Body of pancreas (tissue), 4 donors: Measurements from ENCODE around the gene KIF5A. TPM values are rescaled to one million over a fixed set of nuclear protein-coding genes. Genes with fewer than 3 reads are reported as not detected.
"Not testable (repeated sequence)": the region's sequence is repeated elsewhere in the genome, so short reads cannot be mapped to it uniquely, and the experiment has no call there.

Experiments
- ATAC-seq: fragments of 150-250 bp; one replicate; pipeline ENCODE4 v1.9.1; 2016
- DNase-seq, 4 donors: peaks; one replicate each; pipeline ENCODE4 v3.0.0-alpha.2; 2019
- H3K27ac ChIP-seq, 4 donors: fragments of 200-600 bp; sonication (generic); 1 replicate in 3 of 4; 2 replicates in 1 of 4; pipeline versions ENCODE4 v1.5.1 to v1.6.1; 2016 to 2019; ENCODE audit warnings: mild to moderate bottlenecking in 1 of 4, mixed read lengths in 1 of 4, moderate library complexity in 1 of 4
- H3K27me3 ChIP-seq, 2 donors: fragments of 200-600 bp; sonication (generic); one replicate each; pipeline ENCODE4 v1.6.0; 2016; ENCODE audit warnings: mild to moderate bottlenecking in 1 of 2
- H3K36me3 ChIP-seq, 2 donors: fragments of 200-600 bp; sonication (generic); replicated peaks in 1 of 2; 2 replicates each; pipeline ENCODE4 v1.5.1; 2016; ENCODE audit warnings: low read depth in 2 of 2; ENCODE audit not compliant: insufficient read depth in 1 of 2
- H3K4me1 ChIP-seq: fragments of 200-600 bp; sonication (generic); one replicate; pipeline ENCODE4 v1.6.0; 2016
- H3K4me3 ChIP-seq, 2 donors: fragments of 200-600 bp; sonication (generic); 1 replicate in 1 of 2; 2 replicates in 1 of 2; pipeline ENCODE4 v1.5.1; 2016 to 2019
- H3K9me3 ChIP-seq, 3 donors: fragments of 200-600 bp; sonication (generic); 1 replicate in 2 of 3; 2 replicates in 1 of 3; pipeline ENCODE4 v1.5.1; 2016
- POLR2A ChIP-seq, 3 donors: fragments of 450-650 bp; IDR thresholded peaks; one replicate each; pipeline ENCODE4 v1.6.1; 2016; ENCODE audit warnings: antibody characterized with exemption in 3 of 3, mild to moderate bottlenecking in 2 of 3
- WGBS, 2 donors: methylation state at CpG; one replicate each; pipeline ENCODE4 v1.1.5; 2017; 5-methylcytosine and 5-hydroxymethylcytosine counted together
- intact Hi-C: fragments of 100-400 bp; cut with DNase I; formaldehyde crosslinking; loops from one replicate; pipeline ENCODE4 v1.15.1; 2023
- total RNA-seq, 2 donors: library from RNA; depleted of rRNA; stranded (reverse); fragments of >200 nt; gene quantifications; one replicate each; pipeline ENCODE4 v1.1.0, GENCODE V29; 2016
- TF ChIP-seq, protein P1 (sequence below), 7 experiments: fragments of 450-650 bp in 4 of 7; fragments of 200-600 bp in 3 of 7; sonication (generic) in 3 of 7; IDR thresholded peaks; one replicate each; pipeline ENCODE4 v1.5.1; 2016 to 2019; ENCODE audit warnings: antibody characterized with exemption in 7 of 7

The KIF5A gene
- total RNA-seq, 2 donors from 2014 or later, result 0.33 to 1.3 TPM

DNA sequence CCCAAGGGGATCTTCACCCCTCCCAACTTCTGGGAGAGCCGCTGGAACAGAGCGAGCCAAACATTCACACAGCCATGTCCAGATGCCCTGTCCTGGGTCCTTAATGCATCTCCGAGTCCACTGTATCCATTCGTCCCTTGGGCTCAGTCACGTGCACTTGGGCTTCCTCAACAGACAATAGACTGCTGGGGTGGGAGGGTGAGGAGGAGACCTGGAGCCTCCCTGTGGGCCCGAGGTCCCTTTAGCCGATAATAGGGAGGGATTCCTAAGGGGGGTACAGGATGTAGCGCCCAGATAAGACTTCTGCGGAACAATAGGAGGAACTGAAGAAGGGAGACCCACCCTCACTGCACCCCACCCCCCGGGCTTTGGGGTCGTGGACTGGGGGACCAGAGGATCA is 68.1 kb downstream of the KIF5A start:
- H3K9me3 ChIP-seq, result no peaks in the 10 kb centered on the region
- peaks cover 0 to 17% of the 10 kb centered on the region in 2 donors for H3K27me3 ChIP-seq
- intact Hi-C loops, result no loop called here
- TF ChIP-seq, protein P1, sequence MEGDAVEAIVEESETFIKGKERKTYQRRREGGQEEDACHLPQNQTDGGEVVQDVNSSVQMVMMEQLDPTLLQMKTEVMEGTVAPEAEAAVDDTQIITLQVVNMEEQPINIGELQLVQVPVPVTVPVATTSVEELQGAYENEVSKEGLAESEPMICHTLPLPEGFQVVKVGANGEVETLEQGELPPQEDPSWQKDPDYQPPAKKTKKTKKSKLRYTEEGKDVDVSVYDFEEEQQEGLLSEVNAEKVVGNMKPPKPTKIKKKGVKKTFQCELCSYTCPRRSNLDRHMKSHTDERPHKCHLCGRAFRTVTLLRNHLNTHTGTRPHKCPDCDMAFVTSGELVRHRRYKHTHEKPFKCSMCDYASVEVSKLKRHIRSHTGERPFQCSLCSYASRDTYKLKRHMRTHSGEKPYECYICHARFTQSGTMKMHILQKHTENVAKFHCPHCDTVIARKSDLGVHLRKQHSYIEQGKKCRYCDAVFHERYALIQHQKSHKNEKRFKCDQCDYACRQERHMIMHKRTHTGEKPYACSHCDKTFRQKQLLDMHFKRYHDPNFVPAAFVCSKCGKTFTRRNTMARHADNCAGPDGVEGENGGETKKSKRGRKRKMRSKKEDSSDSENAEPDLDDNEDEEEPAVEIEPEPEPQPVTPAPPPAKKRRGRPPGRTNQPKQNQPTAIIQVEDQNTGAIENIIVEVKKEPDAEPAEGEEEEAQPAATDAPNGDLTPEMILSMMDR (IDR thresholded peaks at IDR 0.05), result no peak
- H3K27ac ChIP-seq, result no peak overlapping the region
- no peak for DNase-seq
- WGBS, 2 donors, result 55 to 63% methylated on average over 8 to 11 of the region's 11 CpGs
- H3K36me3 ChIP-seq, result no peaks in the 10 kb centered on the region
- H3K4me1 ChIP-seq, result peaks cover 21% of the 10 kb centered on the region
- H3K4me3 ChIP-seq, result no peak overlapping the region
- ATAC-seq, result no peak

DNA sequence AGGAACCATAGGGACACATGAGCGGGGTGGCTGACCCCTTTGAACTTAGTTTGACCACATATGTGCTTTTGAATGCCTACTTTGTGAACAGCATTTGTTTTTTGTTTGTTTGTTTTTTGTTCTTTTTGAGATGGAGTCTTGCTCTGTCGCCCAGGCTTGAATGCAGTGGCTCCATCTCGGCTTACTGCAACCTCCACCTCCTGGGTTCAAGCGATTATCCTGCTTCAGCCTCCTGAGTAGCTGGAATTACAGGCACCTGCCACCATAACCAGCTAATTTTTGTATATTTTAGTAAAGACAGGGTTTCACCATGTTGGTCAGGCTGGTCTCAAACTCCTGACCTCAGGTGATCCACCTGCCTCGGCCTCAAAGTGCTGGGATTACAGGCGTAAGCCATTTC is 68.6 kb downstream of the KIF5A start:
- H3K4me3 ChIP-seq, ATAC-seq, intact Hi-C loops, H3K9me3 ChIP-seq, DNase-seq, H3K27ac ChIP-seq, H3K36me3 ChIP-seq: not testable (repeated sequence)
- 94 to 96% methylated on average over 6 of the region's 6 CpGs for WGBS, 2 donors
- Histone ChIP-seq H3K4me1 (peaks cover 21% of the 10 kb centered on the region), H3K27me3 (peaks cover 0 to 17% of the 10 kb centered on the region in 2 donors)

DNA sequence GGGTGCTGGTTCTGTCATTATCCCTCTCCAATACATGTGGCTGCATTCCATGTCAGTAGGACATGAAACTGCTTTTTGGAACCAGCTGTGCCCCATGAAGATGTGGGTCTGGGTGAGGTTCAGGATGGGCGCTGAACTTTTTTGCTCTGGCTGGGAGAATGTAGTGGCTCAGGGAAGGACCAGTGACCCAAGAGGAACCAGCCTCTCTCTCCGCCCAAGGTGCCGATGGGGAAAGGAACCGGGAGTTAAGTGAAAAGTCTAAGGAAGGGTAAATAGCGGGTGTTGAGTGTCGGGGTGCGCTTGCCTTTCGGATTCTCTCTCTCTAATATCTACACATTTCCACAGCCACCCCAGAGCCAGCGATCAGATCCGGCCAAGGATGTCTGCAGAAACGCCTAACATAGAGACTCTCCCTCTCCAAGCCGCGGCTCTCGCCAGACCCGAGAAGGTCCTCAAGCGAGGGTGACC is 69.2 kb downstream of the KIF5A start:
- H3K27ac ChIP-seq, result no peak overlapping the region
- H3K9me3 ChIP-seq, result no peaks in the 10 kb centered on the region
- DNase-seq (no peak), ATAC-seq (no peak)
- H3K4me1 ChIP-seq, result peaks cover 21% of the 10 kb centered on the region
- WGBS, 2 donors, result 47 to 59% methylated on average over 16 of the region's 16 CpGs
- peaks cover 0 to 17% of the 10 kb centered on the region in 2 donors for H3K27me3 ChIP-seq
- intact Hi-C loops, result no loop called here
- TF ChIP-seq, protein P1 (IDR thresholded peaks at IDR 0.05), result no peak
- no peak for TF ChIP-seq POLR2A (IDR thresholded peaks at IDR 0.05)
- H3K36me3 ChIP-seq, result no peaks in the 10 kb centered on the region
- no peak overlapping the region for H3K4me3 ChIP-seq

DNA sequence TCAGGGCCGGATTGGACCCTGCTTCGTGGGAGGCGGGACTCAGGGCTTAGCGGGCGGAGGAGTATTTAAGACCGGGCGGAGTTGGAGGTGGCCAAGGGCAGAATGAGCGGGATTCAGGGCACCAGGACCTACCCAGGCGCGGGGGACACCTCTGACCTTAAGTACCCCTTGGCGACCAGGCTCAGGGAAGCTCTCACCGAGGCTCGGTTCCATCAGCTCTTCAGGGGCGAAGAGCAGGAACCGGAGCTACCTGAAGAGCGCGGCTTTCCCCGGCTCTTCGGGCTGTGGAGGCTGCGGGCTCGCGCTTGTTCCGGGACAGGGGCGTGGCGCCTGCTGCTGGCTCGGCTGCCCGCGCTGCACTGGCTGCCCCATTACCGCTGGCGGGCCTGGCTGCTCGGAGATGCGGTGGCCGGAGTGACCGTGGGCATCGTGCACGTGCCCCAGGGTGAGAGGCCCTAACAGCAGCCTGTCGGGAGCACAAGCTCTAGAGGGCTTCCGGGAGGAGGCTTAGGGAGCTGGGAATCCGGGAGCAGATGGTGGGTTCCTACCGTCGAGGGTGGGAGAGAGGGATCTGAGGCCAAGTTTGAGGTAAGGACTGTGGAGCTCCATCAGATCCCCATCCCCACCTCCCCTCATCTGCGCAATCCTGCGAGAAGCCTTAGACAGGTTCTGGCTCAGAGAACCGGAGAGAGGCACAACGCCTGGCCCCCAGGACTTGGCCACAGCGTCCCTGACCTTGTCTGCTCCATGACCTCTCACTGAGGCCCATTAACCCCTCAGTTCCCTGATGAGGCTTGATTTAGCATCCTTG is 69.8 kb downstream of the KIF5A start:
- DNase-seq (peak in 2 of 4 donors; percentile 51 to 53), ATAC-seq (peak; percentile 47)
- TF ChIP-seq, protein P1 (IDR thresholded peaks at IDR 0.05), result no peak
- no peak for TF ChIP-seq POLR2A (IDR thresholded peaks at IDR 0.05)
- H3K4me1 ChIP-seq, result peaks cover 21% of the 10 kb centered on the region
- H3K9me3 ChIP-seq, result no peaks in the 10 kb centered on the region
- H3K27ac ChIP-seq, result no peak overlapping the region
- H3K4me3 ChIP-seq, result no peak overlapping the region
- no peaks in the 10 kb centered on the region for H3K36me3 ChIP-seq
- peaks cover 0 to 17% of the 10 kb centered on the region in 2 donors for H3K27me3 ChIP-seq
- intact Hi-C loops, result no loop called here
- WGBS, 2 donors, result 12 to 17% methylated on average over 31 to 46 of the region's 46 CpGs

DNA sequence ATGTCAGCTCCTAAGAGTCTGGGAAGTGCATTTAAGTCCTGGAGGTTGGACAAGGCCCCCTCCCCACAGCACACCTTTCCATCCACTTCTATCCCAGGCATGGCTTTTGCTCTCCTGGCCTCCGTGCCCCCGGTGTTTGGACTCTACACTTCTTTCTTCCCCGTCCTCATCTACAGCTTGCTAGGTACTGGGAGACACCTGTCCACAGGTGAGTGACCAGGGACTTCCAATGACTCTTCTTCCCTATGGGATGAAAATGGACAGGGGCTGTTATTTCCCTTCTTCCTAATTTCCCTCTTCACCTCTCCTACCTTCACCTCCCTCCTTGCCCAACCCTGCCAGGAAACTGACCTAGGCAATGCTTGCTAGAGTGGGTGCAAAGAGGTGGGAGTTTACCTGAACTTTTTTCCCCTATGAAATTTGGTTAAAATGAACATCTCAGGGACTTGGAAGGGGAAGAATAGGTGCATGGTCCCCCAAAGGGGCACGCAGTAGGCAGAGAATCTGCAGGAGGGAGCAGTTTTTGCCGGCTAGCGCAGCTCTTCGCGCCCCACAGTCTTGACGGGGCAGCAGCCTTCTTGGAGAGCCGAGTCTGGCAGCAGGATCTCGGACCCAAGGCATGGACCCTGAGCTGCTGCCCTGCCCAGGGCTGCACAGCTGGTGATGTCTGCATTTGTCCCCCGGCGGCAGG is 70.5 kb downstream of the KIF5A start:
- peaks cover 0 to 17% of the 10 kb centered on the region in 2 donors for H3K27me3 ChIP-seq
- 15 to 20% methylated on average over 11 to 13 of the region's 13 CpGs for WGBS, 2 donors
- H3K4me3 ChIP-seq, result no peak overlapping the region
- peaks cover 21% of the 10 kb centered on the region for H3K4me1 ChIP-seq
- intact Hi-C loops, result no loop called here
- H3K27ac ChIP-seq, result no peak overlapping the region
- no peaks in the 10 kb centered on the region for H3K36me3 ChIP-seq
- no peak for DNase-seq
- no peaks in the 10 kb centered on the region for H3K9me3 ChIP-seq
- TF ChIP-seq, protein P1 (IDR thresholded peaks at IDR 0.05), result no peak
- no peak for TF ChIP-seq POLR2A (IDR thresholded peaks at IDR 0.05)
- ATAC-seq, result no peak
